ENCODE results near the gene MROH2B.

MROH2B gene

DNA sequence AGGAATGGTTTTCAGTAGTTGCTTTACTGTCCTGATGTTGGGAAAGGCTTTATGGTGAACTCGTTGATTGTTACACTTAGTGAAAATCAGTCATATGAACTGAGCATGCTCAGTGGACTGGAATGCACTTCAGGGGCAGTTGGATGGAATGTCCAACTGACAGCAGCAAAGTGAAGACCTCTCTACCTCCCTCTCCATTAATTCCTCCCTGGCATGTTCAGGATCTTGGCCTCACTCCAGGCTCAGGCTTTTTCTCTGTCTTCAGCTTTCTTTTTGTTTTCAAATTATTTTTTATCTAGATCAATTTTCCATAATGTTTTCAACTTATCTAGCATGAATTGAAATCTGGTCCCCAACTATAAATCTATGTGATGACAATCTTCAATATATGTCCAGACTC is at the start of gene MROH2B:
MROH2B (minus strand) TSS at position 101 of the 400 bp plus-strand sequence. CDS start 490 bp downstream, outside the sequence.
- TF ChIP-seq, protein P1, sequence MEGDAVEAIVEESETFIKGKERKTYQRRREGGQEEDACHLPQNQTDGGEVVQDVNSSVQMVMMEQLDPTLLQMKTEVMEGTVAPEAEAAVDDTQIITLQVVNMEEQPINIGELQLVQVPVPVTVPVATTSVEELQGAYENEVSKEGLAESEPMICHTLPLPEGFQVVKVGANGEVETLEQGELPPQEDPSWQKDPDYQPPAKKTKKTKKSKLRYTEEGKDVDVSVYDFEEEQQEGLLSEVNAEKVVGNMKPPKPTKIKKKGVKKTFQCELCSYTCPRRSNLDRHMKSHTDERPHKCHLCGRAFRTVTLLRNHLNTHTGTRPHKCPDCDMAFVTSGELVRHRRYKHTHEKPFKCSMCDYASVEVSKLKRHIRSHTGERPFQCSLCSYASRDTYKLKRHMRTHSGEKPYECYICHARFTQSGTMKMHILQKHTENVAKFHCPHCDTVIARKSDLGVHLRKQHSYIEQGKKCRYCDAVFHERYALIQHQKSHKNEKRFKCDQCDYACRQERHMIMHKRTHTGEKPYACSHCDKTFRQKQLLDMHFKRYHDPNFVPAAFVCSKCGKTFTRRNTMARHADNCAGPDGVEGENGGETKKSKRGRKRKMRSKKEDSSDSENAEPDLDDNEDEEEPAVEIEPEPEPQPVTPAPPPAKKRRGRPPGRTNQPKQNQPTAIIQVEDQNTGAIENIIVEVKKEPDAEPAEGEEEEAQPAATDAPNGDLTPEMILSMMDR (IDR thresholded peaks at IDR 0.05; ENCODE audit: low read length): no peak
- TF ChIP-seq EZH2phosphoT487 (IDR thresholded peaks at IDR 0.05; ENCODE audit: low read length) (no peak), EZH2 (optimal IDR thresholded peaks at IDR 0.05; ENCODE audit: low read depth, low read length) (no peak)
- Histone ChIP-seq H3K36me3 (replicated peaks; ENCODE audit: insufficient read depth, low read length) (no peaks in the 10 kb centered on the region), H3K4me3 (ENCODE audit: low read length) (no peak within 1 kb of the TSS), H3K9ac (ENCODE audit: low read length) (no peak within 1 kb of the TSS), H4K20me1 (ENCODE audit: insufficient read depth, low read length) (no peaks in the 10 kb centered on the region), H2AFZ (ENCODE audit: low read length) (no peak within 1 kb of the TSS), H3K4me1 (ENCODE audit: low read length) (no peaks in the 10 kb centered on the region), H3K27me3 (replicated peaks; ENCODE audit: insufficient read depth, low read length) (no peaks in the 10 kb centered on the region), H3K4me2 (ENCODE audit: low read depth, low read length) (no peak within 1 kb of the TSS), H3K9me3 (replicated peaks; ENCODE audit: insufficient read depth, low read length) (no peaks in the 10 kb centered on the region), H3K79me2 (ENCODE audit: low read length) (no peaks in the 10 kb centered on the region), H3K9me2 (replicated peaks; ENCODE audit: insufficient read depth, low read length) (no peaks in the 10 kb centered on the region), H3K27ac (ENCODE audit: low read length) (no peak within 1 kb of the TSS), H3F3A (ENCODE audit: insufficient read depth, low read length) (no peaks in the 10 kb centered on the region)
- no peak for DNase-seq

DNA sequence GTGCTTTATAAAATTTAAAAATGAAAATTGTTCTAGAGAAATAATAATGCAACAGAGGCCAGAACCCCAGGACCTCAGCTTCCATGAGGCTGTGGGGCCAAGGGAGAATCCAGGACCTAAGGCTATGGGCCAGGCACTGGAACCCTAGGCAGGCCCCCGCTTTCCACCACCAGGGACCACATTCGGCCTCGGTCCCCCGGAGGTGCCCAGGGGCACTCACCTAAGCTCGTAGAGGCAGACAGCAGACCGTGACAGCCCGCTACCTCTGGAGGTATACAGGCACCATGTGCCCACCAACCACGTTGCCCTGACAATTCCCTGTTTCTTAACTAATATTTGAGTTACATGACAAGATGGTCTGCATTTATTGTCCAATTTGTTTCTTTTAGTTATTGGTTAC is 49.5 kb upstream of the MROH2B start:
- no peaks in the 10 kb centered on the region for H4K20me1 ChIP-seq (ENCODE audit: insufficient read depth, low read length)
- H3K36me3 ChIP-seq (replicated peaks; ENCODE audit: insufficient read depth, low read length): no peaks in the 10 kb centered on the region
- H3K27ac ChIP-seq (ENCODE audit: low read length): no peak overlapping the region
- H3K4me1 ChIP-seq (ENCODE audit: low read length): no peaks in the 10 kb centered on the region
- no peak overlapping the region for H3K9ac ChIP-seq (ENCODE audit: low read length)
- no peak overlapping the region for H3K4me3 ChIP-seq (ENCODE audit: low read length)
- no peak overlapping the region for H3K4me2 ChIP-seq (ENCODE audit: low read depth, low read length)
- H3K9me2 ChIP-seq (replicated peaks; ENCODE audit: insufficient read depth, low read length): no peaks in the 10 kb centered on the region
- TF ChIP-seq EZH2 (optimal IDR thresholded peaks at IDR 0.05; ENCODE audit: low read depth, low read length) (no peak), EZH2phosphoT487 (IDR thresholded peaks at IDR 0.05; ENCODE audit: low read length) (no peak)
- TF ChIP-seq, protein P1 (IDR thresholded peaks at IDR 0.05; ENCODE audit: low read length): no peak
- no peak for DNase-seq
- H3K79me2 ChIP-seq (ENCODE audit: low read length): no peaks in the 10 kb centered on the region
- no peaks in the 10 kb centered on the region for H3K9me3 ChIP-seq (replicated peaks; ENCODE audit: insufficient read depth, low read length)
- no peak overlapping the region for H2AFZ ChIP-seq (ENCODE audit: low read length)
- no peaks in the 10 kb centered on the region for H3F3A ChIP-seq (ENCODE audit: insufficient read depth, low read length)
- no peaks in the 10 kb centered on the region for H3K27me3 ChIP-seq (replicated peaks; ENCODE audit: insufficient read depth, low read length)

DNA sequence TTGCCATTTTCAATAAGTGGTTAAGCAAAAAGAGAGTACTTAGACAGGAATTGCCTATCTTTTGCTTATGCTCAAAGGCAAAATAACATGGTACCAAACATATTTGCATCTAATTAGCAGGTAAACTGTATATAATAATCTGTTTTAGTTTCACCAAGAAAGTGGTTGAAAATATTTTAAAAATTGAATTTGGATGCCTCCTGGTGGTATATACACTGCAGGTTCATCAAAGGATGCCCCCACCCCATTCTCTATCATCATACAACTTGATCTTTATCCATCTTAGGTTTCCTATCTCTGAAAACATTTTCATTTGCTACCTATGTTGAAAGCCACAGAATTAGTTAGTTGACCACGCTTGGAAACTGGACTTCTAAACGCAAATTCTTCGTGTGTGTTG is 47.0 kb upstream of the MROH2B start:
- TF ChIP-seq, protein P1 (IDR thresholded peaks at IDR 0.05; ENCODE audit: low read length): no peak
- TF ChIP-seq EZH2phosphoT487 (IDR thresholded peaks at IDR 0.05; ENCODE audit: low read length): no peak
- TF ChIP-seq EZH2 (optimal IDR thresholded peaks at IDR 0.05; ENCODE audit: low read depth, low read length): no peak
- Histone ChIP-seq H3K27me3 (replicated peaks; ENCODE audit: insufficient read depth, low read length) (no peaks in the 10 kb centered on the region), H3K4me2 (ENCODE audit: low read depth, low read length) (no peak overlapping the region), H3K36me3 (replicated peaks; ENCODE audit: insufficient read depth, low read length) (no peaks in the 10 kb centered on the region), H3K27ac (ENCODE audit: low read length) (no peak overlapping the region), H3K4me3 (ENCODE audit: low read length) (no peak overlapping the region), H3K79me2 (ENCODE audit: low read length) (no peaks in the 10 kb centered on the region), H3K9me3 (replicated peaks; ENCODE audit: insufficient read depth, low read length) (no peaks in the 10 kb centered on the region), H4K20me1 (ENCODE audit: insufficient read depth, low read length) (no peaks in the 10 kb centered on the region), H3K9ac (ENCODE audit: low read length) (no peak overlapping the region), H3F3A (ENCODE audit: insufficient read depth, low read length) (no peaks in the 10 kb centered on the region), H2AFZ (ENCODE audit: low read length) (no peak overlapping the region), H3K4me1 (ENCODE audit: low read length) (no peaks in the 10 kb centered on the region), H3K9me2 (replicated peaks; ENCODE audit: insufficient read depth, low read length) (no peaks in the 10 kb centered on the region)
- DNase-seq: no peak

All from MM.1S (cell line).